BJ (cell line): ENCODE data around the gene GLCCI1. TPM values are rescaled to one million over a fixed set of nuclear protein-coding genes. Genes with fewer than 3 reads are reported as not detected.
"Not testable (repeated sequence)": the region's sequence is repeated elsewhere in the genome, so short reads cannot be mapped to it uniquely, and the experiment has no call there.

Experiments used
- CTCF ChIA-PET: fragments of 350-600 bp; formaldehyde crosslinking; extraction: SDS; loops from one replicate; lab custom pipeline; 2021; ENCODE audit warnings: antibody characterized with exemption, inconsistent platforms; lab: Yijun Ruan, JAX
- POLR2A ChIA-PET: fragments of 300-600 bp; sonication (Branson Sonifier 250); formaldehyde crosslinking; extraction: SDS; loops from one replicate; lab custom pipeline; 2021; ENCODE audit warnings: antibody characterized with exemption; lab: Charles Lee
- DNase-seq: peaks from one replicate; pipeline ENCODE4 v3.0.0-alpha.2; 2011; ENCODE audit warnings: low read depth
- H3K27me3 ChIP-seq: 2 replicates; pipeline ENCODE4 v1.6.0; 2011; ENCODE audit warnings: low read length; ENCODE audit not compliant: control insufficient read depth, insufficient read depth
- H3K36me3 ChIP-seq: 2 replicates; pipeline ENCODE4 v1.5.1; 2011; ENCODE audit warnings: low read length; ENCODE audit not compliant: control insufficient read depth, insufficient read depth
- H3K4me3 ChIP-seq: 2 replicates; pipeline ENCODE4 v1.5.1; 2011; ENCODE audit warnings: low read depth, mild to moderate bottlenecking, control low read depth, low read length
- polyA plus RNA-seq: library from polyadenylated mRNA; depleted of rRNA; stranded (reverse); fragments of >200 nt; gene quantifications from 2 replicates; pipeline ENCODE4 v1.2.3, GENCODE V29; 2011
- TF ChIP-seq, protein P1 (sequence below): IDR thresholded peaks from 2 replicates; pipeline ENCODE4 v1.5.1; 2011; ENCODE audit warnings: low read depth, mild to moderate bottlenecking, control low read depth, inconsistent platforms, low read length, moderate library complexity; ENCODE audit not compliant: insufficient read depth

Gene GLCCI1
- polyA plus RNA-seq, 1 experiment, result 11.2 TPM

GRCh38 chr7:8042796-8043535 is 74.4 kb downstream of the GLCCI1 start:
- TF ChIP-seq, protein P1, sequence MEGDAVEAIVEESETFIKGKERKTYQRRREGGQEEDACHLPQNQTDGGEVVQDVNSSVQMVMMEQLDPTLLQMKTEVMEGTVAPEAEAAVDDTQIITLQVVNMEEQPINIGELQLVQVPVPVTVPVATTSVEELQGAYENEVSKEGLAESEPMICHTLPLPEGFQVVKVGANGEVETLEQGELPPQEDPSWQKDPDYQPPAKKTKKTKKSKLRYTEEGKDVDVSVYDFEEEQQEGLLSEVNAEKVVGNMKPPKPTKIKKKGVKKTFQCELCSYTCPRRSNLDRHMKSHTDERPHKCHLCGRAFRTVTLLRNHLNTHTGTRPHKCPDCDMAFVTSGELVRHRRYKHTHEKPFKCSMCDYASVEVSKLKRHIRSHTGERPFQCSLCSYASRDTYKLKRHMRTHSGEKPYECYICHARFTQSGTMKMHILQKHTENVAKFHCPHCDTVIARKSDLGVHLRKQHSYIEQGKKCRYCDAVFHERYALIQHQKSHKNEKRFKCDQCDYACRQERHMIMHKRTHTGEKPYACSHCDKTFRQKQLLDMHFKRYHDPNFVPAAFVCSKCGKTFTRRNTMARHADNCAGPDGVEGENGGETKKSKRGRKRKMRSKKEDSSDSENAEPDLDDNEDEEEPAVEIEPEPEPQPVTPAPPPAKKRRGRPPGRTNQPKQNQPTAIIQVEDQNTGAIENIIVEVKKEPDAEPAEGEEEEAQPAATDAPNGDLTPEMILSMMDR, result no peak
- ChIA-PET POLR2A (no interaction called here), CTCF (no interaction called here)
- DNase-seq, result no peak
- H3K27me3 ChIP-seq, result no peaks in the 10 kb centered on the region
- H3K36me3 ChIP-seq, result no peaks in the 10 kb centered on the region
- no peak overlapping the region for H3K4me3 ChIP-seq

GRCh38 chr7:8044761-8045430 is 76.3 kb downstream of the GLCCI1 start:
- TF ChIP-seq, protein P1, result no peak
- no peaks in the 10 kb centered on the region for H3K27me3 ChIP-seq
- DNase-seq, result no peak
- ChIA-PET POLR2A (no interaction called here), CTCF (no interaction called here)
- H3K4me3 ChIP-seq, result no peak overlapping the region
- H3K36me3 ChIP-seq, result no peaks in the 10 kb centered on the region

- DNase-seq, H3K36me3 ChIP-seq, H3K4me3 ChIP-seq, H3K27me3 ChIP-seq, POLR2A ChIA-PET: not testable (repeated sequence)
- CTCF ChIA-PET, result interaction anchor here (0.7 kb wide), 1 partner anchor 77 kb away, joined by 3 read pairs; no protein-coding TSS in a partner anchor
Observed at GRCh38 chr7:8048067-8048466, 79.5 kb downstream of the GLCCI1 start.

GRCh38 chr7:8051373-8051772 is 82.8 kb downstream of the GLCCI1 start:
- no peak overlapping the region for H3K4me3 ChIP-seq
- no peak for DNase-seq
- no peaks in the 10 kb centered on the region for H3K27me3 ChIP-seq
- TF ChIP-seq, protein P1, result no peak
- ChIA-PET POLR2A (no interaction called here), CTCF (interaction anchor here (1.0 to 1.1 kb wide), 2 partner anchors 10 to 370 kb away, joined by 3 to 4 read pairs; no protein-coding TSS in a partner anchor)
- no peaks in the 10 kb centered on the region for H3K36me3 ChIP-seq

- TF ChIP-seq, protein P1, result no peak
- ChIA-PET CTCF (interaction anchor here (1.0 to 1.1 kb wide), 2 partner anchors 11 to 371 kb away, joined by 3 to 4 read pairs; no protein-coding TSS in a partner anchor), POLR2A (no interaction called here)
- no peaks in the 10 kb centered on the region for H3K27me3 ChIP-seq
- H3K36me3 ChIP-seq, result no peaks in the 10 kb centered on the region
- no peak overlapping the region for H3K4me3 ChIP-seq
- no peak for DNase-seq
Observed at GRCh38 chr7:8051998-8052397, 83.4 kb downstream of the GLCCI1 start.
